K562 (cell line): ENCODE measurements around the gene JUN. TPM values are rescaled to one million over a fixed set of nuclear protein-coding genes. Genes with fewer than 3 reads are reported as not detected.

Experiments used
- BRD9 ChIP-seq: fragments of 450-650 bp; IDR thresholded peaks from 2 replicates; pipeline ENCODE4 v1.6.1; 2018; ENCODE audit warnings: low read depth; ENCODE audit not compliant: partially characterized antibody
- CBFA2T3 ChIP-seq: fragments of 450-650 bp; IDR thresholded peaks from 2 replicates; pipeline ENCODE4 v1.6.1; 2017
- CSDE1 ChIP-seq, 2 experiments: fragments of 450-650 bp; IDR thresholded peaks; 2 replicates each; pipeline ENCODE4 v1.6.1; 2016; ENCODE audit warnings: mild to moderate bottlenecking in 1 of 2
- ELF2 ChIP-seq: fragments of 250-450 bp; sonication (Bioruptor Pico); IDR thresholded peaks from 2 replicates; pipeline ENCODE4 v1.5.0; 2021; ENCODE audit warnings: mild to moderate bottlenecking
- ETV1 ChIP-seq: fragments of 450-650 bp; conservative IDR thresholded peaks from 2 replicates; pipeline ENCODE4 v1.6.1; 2016; ENCODE audit warnings: missing genetic modification characterization, control low read depth, low read depth, missing compliant biosample characterization
- IFI16 ChIP-seq: fragments of 250-450 bp; sonication (Bioruptor Pico); IDR thresholded peaks from 2 replicates; pipeline ENCODE4 v2.1.2; 2022; ENCODE audit warnings: mild to moderate bottlenecking, inconsistent platforms
- MAFK ChIP-seq: IDR thresholded peaks from 2 replicates; pipeline ENCODE4 v1.6.1; 2011; ENCODE audit warnings: low read length, improper control_type of control experiment
- MCM2 ChIP-seq: fragments of 450-650 bp; IDR thresholded peaks from 2 replicates; pipeline ENCODE4 v1.6.1; 2017; ENCODE audit warnings: low read depth, mild to moderate bottlenecking
- NR1H2 ChIP-seq: sonication (generic); formaldehyde crosslinking; IDR thresholded peaks from 2 replicates; pipeline ENCODE4 v1.4.0; 2020; ENCODE audit warnings: mild to moderate bottlenecking, missing genetic modification reagents
- PHF20 ChIP-seq: fragments of 450-650 bp; IDR thresholded peaks from 2 replicates; pipeline ENCODE4 v1.6.1; 2018; ENCODE audit not compliant: partially characterized antibody
- SNIP1 ChIP-seq: fragments of 450-650 bp; IDR thresholded peaks from 2 replicates; pipeline ENCODE4 v1.7.1; 2017; ENCODE audit warnings: low read depth, mild to moderate bottlenecking
- SRSF7 ChIP-seq: fragments of 200-400 bp; formaldehyde crosslinking; optimal IDR thresholded peaks from 2 replicates; pipeline ENCODE3; 2017; ENCODE audit warnings: mild to moderate bottlenecking, low read depth, low read length
- STAG1 ChIP-seq: sonication (generic); formaldehyde crosslinking; IDR thresholded peaks from 2 replicates; pipeline ENCODE4 v1.5.0; 2020; ENCODE audit warnings: missing genetic modification reagents, borderline replicate concordance
- USF2 ChIP-seq: sonication (generic); formaldehyde crosslinking; IDR thresholded peaks from 2 replicates; pipeline ENCODE4 v1.5.0; 2020; ENCODE audit warnings: missing genetic modification reagents
- ZBED1 ChIP-seq: IDR thresholded peaks from 2 replicates; pipeline ENCODE4 v1.6.1; 2014
- ZNF124 ChIP-seq: sonication (generic); formaldehyde crosslinking; IDR thresholded peaks from 2 replicates; pipeline ENCODE4 v1.8.1; 2022; ENCODE audit warnings: missing genetic modification reagents
- ZNF311 ChIP-seq: fragments of 250-450 bp; sonication (Bioruptor Pico); IDR thresholded peaks from 2 replicates; pipeline ENCODE4 v1.4.0; 2020; ENCODE audit warnings: mild to moderate bottlenecking, moderate library complexity
- ZNF76 ChIP-seq: fragments of 250-450 bp; sonication (Bioruptor Pico); IDR thresholded peaks from 2 replicates; pipeline ENCODE4 v1.4.0; 2020; ENCODE audit warnings: mild to moderate bottlenecking, moderate library complexity, borderline replicate concordance
- polyA plus RNA-seq, 8 experiments: library from polyadenylated mRNA; depleted of rRNA in 4 of 8; stranded (reverse) in 5 of 8; unstranded in 3 of 8; fragments of >200 nt; fragmentation: Nextera tagmentation in 2 of 8; fragmentation: Illumina TruSeq in 1 of 8; extraction: Ambion mirVana in 2 of 8; extraction: Trizol in 1 of 8; gene quantifications; 2 replicates each; pipeline versions ENCODE4 v1.2.1 to v1.2.3, GENCODE V29; 2011 to 2014; ENCODE audit warnings: inconsistent platforms in 1 of 8, missing spikeins in 1 of 8
- total RNA-seq, 7 experiments: library from RNA; depleted of rRNA in 6 of 7; stranded (reverse); fragments of >200 nt in 6 of 7; fragmentation: Illumina TruSeq in 2 of 7; extraction: Trizol in 2 of 7; gene quantifications; 2 replicates each; pipeline versions ENCODE4 v1.2.1 to v1.2.3, GENCODE V29; 2011 to 2021; ENCODE audit warnings: low replicate concordance in 1 of 7
- TF ChIP-seq, protein P1 (sequence below), 2 experiments: fragments of 250-450 bp in 1 of 2; fragments of 450-650 bp in 1 of 2; sonication (Bioruptor Pico) in 1 of 2; IDR thresholded peaks; 2 replicates each; pipeline versions ENCODE4 v1.6.1 to v1.8.0; 2016 to 2021; ENCODE audit warnings: mild to moderate bottlenecking in 2 of 2, moderate library complexity in 2 of 2, missing compliant biosample characterization in 1 of 2, missing genetic modification characterization in 1 of 2
- TF ChIP-seq, protein P2 (sequence below): fragments of 450-650 bp; IDR thresholded peaks from 2 replicates; pipeline ENCODE4 v1.6.1; 2014; ENCODE audit warnings: low read depth, mild to moderate bottlenecking, moderate library complexity, borderline replicate concordance
- TF ChIP-seq, protein P3 (sequence below): fragments of 200-800 bp; sonication (Bioruptor generic); IDR thresholded peaks from 2 replicates; pipeline ENCODE4 v1.6.1; 2016; ENCODE audit warnings: missing genetic modification characterization, missing compliant biosample characterization

The JUN gene
- total and polyA plus RNA-seq, 9 of the 15 experiments (the other 6 are each of a cell fraction or from before 2014, with no cell fraction given) = 0.32 to 23.4 (median 4.0) TPM

DNA sequence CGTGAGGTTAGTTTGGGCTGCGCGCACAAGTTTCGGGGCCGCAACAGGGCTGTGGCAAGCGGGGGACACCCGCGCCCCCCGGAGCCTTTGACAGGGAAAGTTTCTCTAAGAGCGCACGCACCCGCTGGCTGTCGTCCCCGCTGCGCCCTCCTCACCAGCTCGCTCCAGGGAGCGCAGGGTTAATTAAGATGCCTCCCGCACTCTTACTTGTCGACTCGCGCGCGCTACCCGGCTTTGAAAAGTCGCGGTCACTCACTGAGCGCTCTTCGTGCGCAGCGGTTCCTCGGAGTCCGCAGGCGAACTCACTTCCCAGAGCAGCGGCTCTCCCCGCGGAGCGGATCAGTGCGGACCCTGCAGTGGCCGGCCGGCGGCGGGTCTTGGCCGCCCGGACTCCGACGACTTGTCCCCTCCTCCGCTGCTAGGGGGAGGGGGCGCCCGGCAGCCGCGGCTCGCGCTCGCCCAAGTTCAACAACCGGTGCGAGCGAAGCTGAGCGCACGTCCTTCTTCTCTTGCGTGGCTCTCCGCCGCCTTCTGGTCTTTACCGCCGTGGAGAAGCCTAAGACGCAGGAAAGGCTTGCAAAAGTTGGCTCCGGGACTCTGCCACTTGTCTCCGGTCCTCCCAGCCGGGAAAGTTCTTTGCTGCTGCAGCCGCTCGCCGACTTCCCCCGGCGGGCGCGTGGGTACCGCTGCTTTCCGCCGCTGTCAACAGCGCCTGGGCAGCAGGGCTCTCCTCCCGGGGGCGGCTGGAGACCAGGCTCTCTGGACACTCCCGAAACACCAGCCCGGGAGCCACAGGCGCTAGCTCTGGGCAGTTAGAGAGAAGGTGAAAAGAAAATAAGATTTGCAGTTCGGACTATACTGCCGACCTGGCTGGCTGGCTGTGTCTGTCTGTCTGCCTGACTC lies 506 bp downstream of the JUN start (continued):
- TF ChIP-seq, protein P1, sequence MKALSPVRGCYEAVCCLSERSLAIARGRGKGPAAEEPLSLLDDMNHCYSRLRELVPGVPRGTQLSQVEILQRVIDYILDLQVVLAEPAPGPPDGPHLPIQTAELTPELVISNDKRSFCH (CRISPR knock-in tag; IDR thresholded peaks at IDR 0.05) = no peak
- TF ChIP-seq, protein P1 (tag; IDR thresholded peaks at IDR 0.05) = no peak
- TF ChIP-seq USF2 (CRISPR knock-in tag) (no peak), BRD9 (no peak), NR1H2 (peak; percentile 88; the same call in 1 of the 2 replicates), ZNF311 (CRISPR knock-in tag) (no peak), STAG1 (CRISPR knock-in tag) (peak; percentile 53; the same call in 1 of the 2 replicates), ZBED1 (no peak; the same call in 1 of the 2 replicates), IFI16 (no peak), CSDE1 (IDR thresholded peaks at IDR 0.05) (no peak), MAFK (no peak), PHF20 (no peak), ZNF76 (CRISPR knock-in tag) (no peak), ETV1 (tag) (no peak), SRSF7 (no peak), ZNF124 (CRISPR knock-in tag) (no peak), MCM2 (no peak), SNIP1 (no peak), ELF2 (CRISPR knock-in tag) (no peak), CBFA2T3 (no peak)
- TF ChIP-seq, protein P2, sequence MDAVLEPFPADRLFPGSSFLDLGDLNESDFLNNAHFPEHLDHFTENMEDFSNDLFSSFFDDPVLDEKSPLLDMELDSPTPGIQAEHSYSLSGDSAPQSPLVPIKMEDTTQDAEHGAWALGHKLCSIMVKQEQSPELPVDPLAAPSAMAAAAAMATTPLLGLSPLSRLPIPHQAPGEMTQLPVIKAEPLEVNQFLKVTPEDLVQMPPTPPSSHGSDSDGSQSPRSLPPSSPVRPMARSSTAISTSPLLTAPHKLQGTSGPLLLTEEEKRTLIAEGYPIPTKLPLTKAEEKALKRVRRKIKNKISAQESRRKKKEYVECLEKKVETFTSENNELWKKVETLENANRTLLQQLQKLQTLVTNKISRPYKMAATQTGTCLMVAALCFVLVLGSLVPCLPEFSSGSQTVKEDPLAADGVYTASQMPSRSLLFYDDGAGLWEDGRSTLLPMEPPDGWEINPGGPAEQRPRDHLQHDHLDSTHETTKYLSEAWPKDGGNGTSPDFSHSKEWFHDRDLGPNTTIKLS = no peak; the same call in 1 of the 2 replicates
- TF ChIP-seq, protein P3, sequence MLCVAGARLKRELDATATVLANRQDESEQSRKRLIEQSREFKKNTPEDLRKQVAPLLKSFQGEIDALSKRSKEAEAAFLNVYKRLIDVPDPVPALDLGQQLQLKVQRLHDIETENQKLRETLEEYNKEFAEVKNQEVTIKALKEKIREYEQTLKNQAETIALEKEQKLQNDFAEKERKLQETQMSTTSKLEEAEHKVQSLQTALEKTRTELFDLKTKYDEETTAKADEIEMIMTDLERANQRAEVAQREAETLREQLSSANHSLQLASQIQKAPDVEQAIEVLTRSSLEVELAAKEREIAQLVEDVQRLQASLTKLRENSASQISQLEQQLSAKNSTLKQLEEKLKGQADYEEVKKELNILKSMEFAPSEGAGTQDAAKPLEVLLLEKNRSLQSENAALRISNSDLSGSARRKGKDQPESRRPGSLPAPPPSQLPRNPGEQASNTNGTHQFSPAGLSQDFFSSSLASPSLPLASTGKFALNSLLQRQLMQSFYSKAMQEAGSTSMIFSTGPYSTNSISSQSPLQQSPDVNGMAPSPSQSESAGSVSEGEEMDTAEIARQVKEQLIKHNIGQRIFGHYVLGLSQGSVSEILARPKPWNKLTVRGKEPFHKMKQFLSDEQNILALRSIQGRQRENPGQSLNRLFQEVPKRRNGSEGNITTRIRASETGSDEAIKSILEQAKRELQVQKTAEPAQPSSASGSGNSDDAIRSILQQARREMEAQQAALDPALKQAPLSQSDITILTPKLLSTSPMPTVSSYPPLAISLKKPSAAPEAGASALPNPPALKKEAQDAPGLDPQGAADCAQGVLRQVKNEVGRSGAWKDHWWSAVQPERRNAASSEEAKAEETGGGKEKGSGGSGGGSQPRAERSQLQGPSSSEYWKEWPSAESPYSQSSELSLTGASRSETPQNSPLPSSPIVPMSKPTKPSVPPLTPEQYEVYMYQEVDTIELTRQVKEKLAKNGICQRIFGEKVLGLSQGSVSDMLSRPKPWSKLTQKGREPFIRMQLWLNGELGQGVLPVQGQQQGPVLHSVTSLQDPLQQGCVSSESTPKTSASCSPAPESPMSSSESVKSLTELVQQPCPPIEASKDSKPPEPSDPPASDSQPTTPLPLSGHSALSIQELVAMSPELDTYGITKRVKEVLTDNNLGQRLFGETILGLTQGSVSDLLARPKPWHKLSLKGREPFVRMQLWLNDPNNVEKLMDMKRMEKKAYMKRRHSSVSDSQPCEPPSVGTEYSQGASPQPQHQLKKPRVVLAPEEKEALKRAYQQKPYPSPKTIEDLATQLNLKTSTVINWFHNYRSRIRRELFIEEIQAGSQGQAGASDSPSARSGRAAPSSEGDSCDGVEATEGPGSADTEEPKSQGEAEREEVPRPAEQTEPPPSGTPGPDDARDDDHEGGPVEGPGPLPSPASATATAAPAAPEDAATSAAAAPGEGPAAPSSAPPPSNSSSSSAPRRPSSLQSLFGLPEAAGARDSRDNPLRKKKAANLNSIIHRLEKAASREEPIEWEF (CRISPR knock-in tag) = no peak; the same call in 1 of the 2 replicates
